ENCODE measurements around the gene REEP1.
"Not testable (repeated sequence)": the region's sequence is repeated elsewhere in the genome, so short reads cannot be mapped to it uniquely, and the experiment has no call there.

REEP1 gene

GRCh38 chr2:86345783-86346370 lies 8.5 kb upstream of the REEP1 start:
- DNase-seq (ENCODE audit: low read depth): not testable (repeated sequence)

- no peak for DNase-seq (ENCODE audit: low read depth)
Measured at GRCh38 chr2:86344404-86344803, 7.0 kb upstream of the REEP1 start.

- no peak for DNase-seq (ENCODE audit: low read depth)
Measured at GRCh38 chr2:86342488-86342887, 5.1 kb upstream of the REEP1 start.

GRCh38 chr2:86341470-86341869 lies 4.0 kb upstream of the REEP1 start:
- no peak for DNase-seq (ENCODE audit: low read depth)

GRCh38 chr2:86338778-86339295 lies 1.4 kb upstream of the REEP1 start:
- DNase-seq (ENCODE audit: low read depth): no peak

GRCh38 chr2:86336675-86337243 lies 667 bp downstream of the REEP1 start:
- DNase-seq (ENCODE audit: low read depth): no peak

- DNase-seq (ENCODE audit: low read depth): no peak
Measured at GRCh38 chr2:86335865-86336674, 1.4 kb downstream of the REEP1 start.

GRCh38 chr2:86333378-86333777 lies 4.0 kb downstream of the REEP1 start:
- DNase-seq (ENCODE audit: low read depth): no peak

GRCh38 chr2:86332654-86333053 lies 4.8 kb downstream of the REEP1 start:
- DNase-seq (ENCODE audit: low read depth): no peak

GRCh38 chr2:86331384-86331783 lies 6.0 kb downstream of the REEP1 start:
- no peak for DNase-seq (ENCODE audit: low read depth)

GRCh38 chr2:86330001-86330400 lies 7.4 kb downstream of the REEP1 start:
- DNase-seq (ENCODE audit: low read depth): no peak

- no peak for DNase-seq (ENCODE audit: low read depth)
Measured at GRCh38 chr2:86323273-86324021, 14.0 kb downstream of the REEP1 start.

GRCh38 chr2:86319700-86320580 lies 17.5 kb downstream of the REEP1 start:
- DNase-seq (ENCODE audit: low read depth): no peak

- no peak for DNase-seq (ENCODE audit: low read depth)
Measured at GRCh38 chr2:86315084-86315483, 22.3 kb downstream of the REEP1 start.

- DNase-seq (ENCODE audit: low read depth): no peak
Measured at GRCh38 chr2:86314125-86314524, 23.3 kb downstream of the REEP1 start.

- DNase-seq (ENCODE audit: low read depth): no peak
Measured at GRCh38 chr2:86313341-86313740, 24.1 kb downstream of the REEP1 start.

GRCh38 chr2:86311879-86312278 lies 25.5 kb downstream of the REEP1 start:
- no peak for DNase-seq (ENCODE audit: low read depth)

- no peak for DNase-seq (ENCODE audit: low read depth)
Measured at GRCh38 chr2:86309966-86310365, 27.5 kb downstream of the REEP1 start.

GRCh38 chr2:86308984-86309695 lies 28.3 kb downstream of the REEP1 start:
- DNase-seq (ENCODE audit: low read depth): no peak

- DNase-seq (ENCODE audit: low read depth): no peak
Measured at GRCh38 chr2:86308356-86308755, 29.1 kb downstream of the REEP1 start.

- no peak for DNase-seq (ENCODE audit: low read depth)
Measured at GRCh38 chr2:86307431-86307830, 30.0 kb downstream of the REEP1 start.
